Neural progenitor cell (in vitro differentiated cells): ENCODE data around the gene NUDT13.

Experiments used
- CTCF ChIP-seq: fragments of 200-600 bp; sonication (generic); IDR thresholded peaks from 2 replicates; pipeline ENCODE4 v1.5.1; 2017; ENCODE audit warnings: antibody characterized with exemption, mild to moderate bottlenecking
- EZH2 ChIP-seq: fragments of 200-600 bp; sonication (generic); IDR thresholded peaks from 2 replicates; pipeline ENCODE4 v1.6.1; 2017; ENCODE audit warnings: antibody characterized with exemption, mild to moderate bottlenecking, moderate library complexity

- TF ChIP-seq CTCF (no peak), EZH2 (no peak)
Measured at GRCh38 chr10:73096041-73096448, 14.2 kb upstream of the NUDT13 start.
